Measurements from ENCODE around the gene AQP3. TPM values are rescaled to one million over a fixed set of nuclear protein-coding genes. Genes with fewer than 3 reads are reported as not detected.

The AQP3 gene
- total RNA-seq, 2 donors from 2014 or later, result 12.5 to 50.3 TPM

DNA sequence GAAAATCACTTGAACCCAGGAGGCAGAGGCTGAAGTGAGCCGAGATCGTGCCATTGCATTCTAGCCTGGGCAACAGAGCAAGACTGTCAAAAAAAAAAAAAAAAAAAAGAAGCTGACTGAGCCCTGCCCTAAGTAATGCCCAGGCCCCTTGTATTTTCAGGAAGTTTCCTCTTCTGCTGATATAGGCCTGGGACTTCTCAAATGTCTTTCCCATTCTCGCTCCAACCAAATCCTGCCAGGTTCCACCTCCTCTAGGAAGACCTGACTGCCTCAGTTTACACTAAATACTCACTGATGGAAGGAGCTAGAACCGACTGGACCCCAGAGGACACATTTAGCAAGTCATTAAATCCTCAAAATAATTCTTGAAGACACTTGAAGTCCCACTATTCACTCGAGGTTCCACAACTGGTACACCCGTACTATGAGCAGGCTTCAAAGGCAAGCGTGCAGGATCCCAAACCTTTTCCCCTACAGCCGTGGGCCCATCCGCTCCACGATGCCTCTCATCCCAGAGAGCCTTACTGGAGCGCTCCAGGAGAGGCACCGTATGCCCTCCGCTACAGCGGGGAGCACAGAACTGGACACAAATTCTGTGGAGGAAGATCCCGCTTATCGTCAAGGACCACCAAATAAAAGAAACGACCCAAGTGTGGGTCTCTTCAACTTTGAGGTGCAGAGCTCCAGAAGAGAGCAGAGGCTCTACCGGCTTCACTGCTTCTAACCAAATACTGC, 25.7 kb upstream of the AQP3 start:
- intact Hi-C loops (cut with DNase I), result no loop called here
- Histone ChIP-seq H3K27me3 (no peaks in the 10 kb centered on the region), H3K4me3 (peak overlapping the region; percentile 53 to 100), H3K36me3 (replicated peaks in 1 of 2; ENCODE audit: insufficient read depth in 1 of 2, low read depth in 2 of 2) (peaks cover 9 to 19% of the 10 kb centered on the region in 2 donors), H3K4me1 (peaks cover 18% of the 10 kb centered on the region), H3K27ac (peak overlapping the region in 2 of 4 donors; percentile 62 to 64), H3K9me3 (no peaks in the 10 kb centered on the region)
- TF ChIP-seq POLR2A (IDR thresholded peaks at IDR 0.05), result no peak
- TF ChIP-seq CTCF (IDR thresholded peaks at IDR 0.05), result no peak
- ATAC-seq (no peak), DNase-seq (no peak)
- WGBS, 2 donors, result 9% methylated on average over 15 to 18 of the region's 18 CpGs

GRCh38 chr9:33472171-33472880, 24.9 kb upstream of the AQP3 start:
- DNase-seq, result no peak
- TF ChIP-seq CTCF (IDR thresholded peaks at IDR 0.05) (no peak), POLR2A (IDR thresholded peaks at IDR 0.05) (no peak)
- H3K36me3 ChIP-seq (replicated peaks in 1 of 2; ENCODE audit: insufficient read depth in 1 of 2, low read depth in 2 of 2), result peaks cover 12 to 26% of the 10 kb centered on the region in 2 donors
- H3K9me3 ChIP-seq, result no peaks in the 10 kb centered on the region
- H3K27me3 ChIP-seq, result no peaks in the 10 kb centered on the region
- no peak for ATAC-seq
- H3K4me3 ChIP-seq, result no peak overlapping the region
- intact Hi-C loops (cut with DNase I), result no loop called here
- WGBS, 2 donors, result 79 to 85% methylated on average over 8 to 16 of the region's 16 CpGs
- no peak overlapping the region for H3K27ac ChIP-seq
- peaks cover 18% of the 10 kb centered on the region for H3K4me1 ChIP-seq

DNA sequence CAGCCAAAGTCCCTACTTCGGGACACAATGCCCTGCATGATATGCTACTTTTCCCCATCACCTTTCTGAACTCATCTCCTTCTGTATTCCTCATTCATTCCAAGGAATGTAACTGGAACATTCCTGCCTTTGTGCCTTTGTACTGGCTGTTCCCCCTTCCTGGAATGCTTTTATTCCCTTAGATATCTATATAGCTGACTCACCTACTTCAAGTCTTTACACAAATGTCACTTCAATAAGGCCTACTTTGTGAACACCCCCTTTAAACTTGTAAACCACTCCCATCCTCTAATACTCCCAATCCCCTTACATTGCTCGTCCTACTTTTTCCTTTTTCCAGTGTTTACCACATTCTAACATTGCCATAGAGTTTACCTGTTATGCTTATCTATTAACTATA, 24.0 kb upstream of the AQP3 start:
- intact Hi-C loops (cut with DNase I), result no loop called here
- Histone ChIP-seq H3K4me3 (no peak overlapping the region), H3K27me3 (no peaks in the 10 kb centered on the region), H3K36me3 (replicated peaks in 1 of 2; ENCODE audit: insufficient read depth in 1 of 2, low read depth in 2 of 2) (peaks cover 14 to 26% of the 10 kb centered on the region in 2 donors), H3K27ac (no peak overlapping the region), H3K9me3 (no peaks in the 10 kb centered on the region), H3K4me1 (peaks cover 18% of the 10 kb centered on the region)
- DNase-seq, result no peak
- TF ChIP-seq CTCF (IDR thresholded peaks at IDR 0.05), result no peak
- no peak for TF ChIP-seq POLR2A (IDR thresholded peaks at IDR 0.05)
- 84 to 95% methylated on average over 2 of the region's 2 CpGs for whole genome bisulfite sequencing, 2 donors
- no peak for ATAC-seq

- no peaks in the 10 kb centered on the region for H3K27me3 ChIP-seq
- H3K27ac ChIP-seq, result no peak overlapping the region
- DNase-seq (no peak), ATAC-seq (no peak)
- no peak overlapping the region for H3K4me3 ChIP-seq
- no peaks in the 10 kb centered on the region for H3K9me3 ChIP-seq
- WGBS, 2 donors, result 87 to 90% methylated on average over 5 to 6 of the region's 6 CpGs
- intact Hi-C loops (cut with DNase I), result loop anchor here (5.0 to 10.0 kb wide), 2 partner anchors 68 to 95 kb away; partner anchors contain the start of gene AQP7
- peaks cover 18% of the 10 kb centered on the region for H3K4me1 ChIP-seq
- peaks cover 23 to 39% of the 10 kb centered on the region in 2 donors for H3K36me3 ChIP-seq (replicated peaks in 1 of 2; ENCODE audit: insufficient read depth in 1 of 2, low read depth in 2 of 2)
- TF ChIP-seq POLR2A (IDR thresholded peaks at IDR 0.05) (no peak), CTCF (IDR thresholded peaks at IDR 0.05) (no peak)
These were observed 22.5 kb upstream of the AQP3 start for GRCh38 chr9:33469891-33470290.
